ENCODE results near the gene STPG2. TPM values are rescaled to one million over a fixed set of nuclear protein-coding genes. Genes with fewer than 3 reads are reported as not detected.

The STPG2 gene
- total RNA-seq, 1 donor from 2014 or later, result not detected

DNA sequence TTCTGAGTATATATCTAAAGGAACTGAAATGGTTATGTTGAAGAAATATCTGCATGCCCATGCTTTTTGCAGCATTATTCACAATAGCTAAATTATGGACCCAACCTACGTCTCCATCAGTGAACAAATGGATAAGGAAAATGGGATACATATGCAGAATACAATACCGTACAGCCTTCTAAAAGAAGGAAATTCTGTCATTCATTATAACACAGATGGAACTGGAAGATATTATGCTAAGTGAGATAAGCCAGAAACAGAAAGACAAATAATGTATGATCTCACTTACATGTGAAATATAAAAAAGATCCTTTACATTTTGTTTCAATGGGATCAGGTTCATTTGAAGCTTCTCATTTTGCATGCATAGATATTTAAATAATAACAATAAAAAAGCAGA lies 263.3 kb downstream of the STPG2 start:
- FAIRE-seq (no peak), DNase-seq (ENCODE audit: low read depth) (no peak)
- no peaks in the 10 kb centered on the region for H3K27me3 ChIP-seq (ENCODE audit: control insufficient read depth, insufficient read depth, low read length)
- no peak overlapping the region for H3K4me3 ChIP-seq (ENCODE audit: low read depth, low read length)
- H3K36me3 ChIP-seq (ENCODE audit: control insufficient read depth, insufficient read depth, low read length), result no peaks in the 10 kb centered on the region
- no peak for TF ChIP-seq CTCF (IDR thresholded peaks at IDR 0.05; ENCODE audit: insufficient read depth, low read length, severe bottlenecking)

DNA sequence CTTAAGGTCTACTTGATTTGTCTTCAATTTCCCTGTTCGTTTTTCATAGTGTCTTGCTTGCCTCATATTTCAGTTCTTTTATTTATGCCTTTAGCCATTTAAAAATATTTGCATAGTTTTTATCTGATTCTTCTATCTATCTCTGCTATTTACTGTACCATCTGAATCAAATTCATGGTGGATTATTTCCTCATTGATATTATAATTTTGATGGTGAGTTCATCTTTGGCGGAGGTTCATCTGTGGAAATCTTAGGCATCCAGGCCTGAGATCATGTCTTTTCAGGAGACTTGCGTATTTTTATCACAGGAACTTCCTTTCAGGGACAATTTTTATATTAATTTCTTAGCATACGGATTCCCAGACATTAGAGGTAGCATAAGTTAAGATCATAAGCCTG lies 275.2 kb downstream of the STPG2 start:
- no peak for DNase-seq (ENCODE audit: low read depth)
- FAIRE-seq, result no peak
- TF ChIP-seq CTCF (IDR thresholded peaks at IDR 0.05; ENCODE audit: insufficient read depth, low read length, severe bottlenecking), result no peak
- Histone ChIP-seq H3K36me3 (ENCODE audit: control insufficient read depth, insufficient read depth, low read length) (no peaks in the 10 kb centered on the region), H3K27me3 (ENCODE audit: control insufficient read depth, insufficient read depth, low read length) (no peaks in the 10 kb centered on the region), H3K4me3 (ENCODE audit: low read depth, low read length) (no peak overlapping the region)

GRCh38 chr4:97867557-97868091 lies 275.7 kb downstream of the STPG2 start:
- Histone ChIP-seq H3K36me3 (ENCODE audit: control insufficient read depth, insufficient read depth, low read length) (no peaks in the 10 kb centered on the region), H3K27me3 (ENCODE audit: control insufficient read depth, insufficient read depth, low read length) (no peaks in the 10 kb centered on the region), H3K4me3 (ENCODE audit: low read depth, low read length) (no peak overlapping the region)
- TF ChIP-seq CTCF (IDR thresholded peaks at IDR 0.05; ENCODE audit: insufficient read depth, low read length, severe bottlenecking), result no peak
- DNase-seq (ENCODE audit: low read depth), result no peak
- no peak for FAIRE-seq

GRCh38 chr4:97866821-97867556 lies 276.3 kb downstream of the STPG2 start:
- no peak overlapping the region for H3K4me3 ChIP-seq (ENCODE audit: low read depth, low read length)
- DNase-seq (ENCODE audit: low read depth) (no peak), FAIRE-seq (no peak)
- no peaks in the 10 kb centered on the region for H3K36me3 ChIP-seq (ENCODE audit: control insufficient read depth, insufficient read depth, low read length)
- no peak for TF ChIP-seq CTCF (IDR thresholded peaks at IDR 0.05; ENCODE audit: insufficient read depth, low read length, severe bottlenecking)
- no peaks in the 10 kb centered on the region for H3K27me3 ChIP-seq (ENCODE audit: control insufficient read depth, insufficient read depth, low read length)

GRCh38 chr4:97851115-97851514 lies 292.2 kb downstream of the STPG2 start:
- TF ChIP-seq CTCF (IDR thresholded peaks at IDR 0.05; ENCODE audit: insufficient read depth, low read length, severe bottlenecking), result no peak
- H3K36me3 ChIP-seq (ENCODE audit: control insufficient read depth, insufficient read depth, low read length), result no peaks in the 10 kb centered on the region
- no peak for DNase-seq (ENCODE audit: low read depth)
- FAIRE-seq, result no peak
- H3K27me3 ChIP-seq (ENCODE audit: control insufficient read depth, insufficient read depth, low read length), result no peaks in the 10 kb centered on the region
- H3K4me3 ChIP-seq (ENCODE audit: low read depth, low read length), result no peak overlapping the region

DNA sequence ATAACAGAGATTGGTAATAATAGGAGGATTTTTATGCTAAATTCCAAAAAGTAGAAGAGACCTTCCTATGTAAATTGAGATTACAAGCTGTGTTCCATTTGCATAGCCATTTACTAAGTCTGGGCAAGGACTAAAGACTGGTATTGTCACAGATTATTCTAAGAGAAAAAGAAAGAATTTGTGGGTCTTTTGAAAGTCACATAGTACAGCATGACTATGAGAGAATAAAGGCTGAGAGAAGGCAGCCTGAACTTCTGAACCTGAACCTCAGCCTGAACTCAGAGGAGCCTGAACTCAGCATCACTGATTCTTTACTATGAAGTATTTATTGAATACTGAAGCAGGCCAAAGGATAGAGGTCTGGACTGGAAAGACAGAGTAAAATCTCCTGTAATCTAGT lies 297.5 kb downstream of the STPG2 start:
- no peak for FAIRE-seq
- Histone ChIP-seq H3K4me3 (ENCODE audit: low read depth, low read length) (no peak overlapping the region), H3K27me3 (ENCODE audit: control insufficient read depth, insufficient read depth, low read length) (no peaks in the 10 kb centered on the region), H3K36me3 (ENCODE audit: control insufficient read depth, insufficient read depth, low read length) (no peaks in the 10 kb centered on the region)
- no peak for DNase-seq (ENCODE audit: low read depth)
- no peak for TF ChIP-seq CTCF (IDR thresholded peaks at IDR 0.05; ENCODE audit: insufficient read depth, low read length, severe bottlenecking)
